HL-60 (cell line): ENCODE results near the gene MAU2.
"Not testable (repeated sequence)": the region's sequence is repeated elsewhere in the genome, so short reads cannot be mapped to it uniquely, and the experiment has no call there.

ENCODE experiments used
- DNase-seq, 2 experiments: peaks; one replicate each; pipeline ENCODE4 v3.0.0-alpha.2; 2010 to 2020; ENCODE audit warnings: low read depth in 1 of 2, low spot score in 1 of 2
- H3K27ac ChIP-seq: fragments of 250-450 bp; sonication (Bioruptor Pico); replicated peaks from 2 replicates; pipeline ENCODE4 v1.5.1; 2020; ENCODE audit warnings: mild to moderate bottlenecking, moderate library complexity
- H3K27me3 ChIP-seq: fragments of 250-450 bp; sonication (Bioruptor Pico); 2 replicates; pipeline ENCODE4 v1.5.1; 2021; ENCODE audit warnings: mild to moderate bottlenecking, moderate library complexity; ENCODE audit not compliant: insufficient read depth, poor library complexity, severe bottlenecking
- H3K4me3 ChIP-seq: replicated peaks from 2 replicates; pipeline ENCODE4 v1.5.1; 2011; ENCODE audit warnings: mild to moderate bottlenecking, control low read depth, low read length; ENCODE audit not compliant: insufficient read depth
- GABPA ChIP-seq: IDR thresholded peaks from 2 replicates; pipeline ENCODE4 v1.6.1; 2012; ENCODE audit warnings: low read depth
- POLR2AphosphoS5 ChIP-seq: IDR thresholded peaks from 2 replicates; pipeline ENCODE4 v1.6.1; 2012; ENCODE audit warnings: low read depth
- SPI1 ChIP-seq: IDR thresholded peaks from 2 replicates; pipeline ENCODE4 v1.6.1; 2012; ENCODE audit warnings: low read depth, mild to moderate bottlenecking, borderline replicate concordance
- TF ChIP-seq, protein P1 (sequence below): IDR thresholded peaks from 2 replicates; pipeline ENCODE4 v1.6.1; 2012; ENCODE audit warnings: low read depth; ENCODE audit not compliant: insufficient replicate concordance
- TF ChIP-seq, protein P2 (sequence below): IDR thresholded peaks from one replicate; pipeline ENCODE4 v1.5.1; 2011; ENCODE audit warnings: low read length, control low read depth, inconsistent platforms; ENCODE audit not compliant: insufficient read depth

MAU2 gene

DNA sequence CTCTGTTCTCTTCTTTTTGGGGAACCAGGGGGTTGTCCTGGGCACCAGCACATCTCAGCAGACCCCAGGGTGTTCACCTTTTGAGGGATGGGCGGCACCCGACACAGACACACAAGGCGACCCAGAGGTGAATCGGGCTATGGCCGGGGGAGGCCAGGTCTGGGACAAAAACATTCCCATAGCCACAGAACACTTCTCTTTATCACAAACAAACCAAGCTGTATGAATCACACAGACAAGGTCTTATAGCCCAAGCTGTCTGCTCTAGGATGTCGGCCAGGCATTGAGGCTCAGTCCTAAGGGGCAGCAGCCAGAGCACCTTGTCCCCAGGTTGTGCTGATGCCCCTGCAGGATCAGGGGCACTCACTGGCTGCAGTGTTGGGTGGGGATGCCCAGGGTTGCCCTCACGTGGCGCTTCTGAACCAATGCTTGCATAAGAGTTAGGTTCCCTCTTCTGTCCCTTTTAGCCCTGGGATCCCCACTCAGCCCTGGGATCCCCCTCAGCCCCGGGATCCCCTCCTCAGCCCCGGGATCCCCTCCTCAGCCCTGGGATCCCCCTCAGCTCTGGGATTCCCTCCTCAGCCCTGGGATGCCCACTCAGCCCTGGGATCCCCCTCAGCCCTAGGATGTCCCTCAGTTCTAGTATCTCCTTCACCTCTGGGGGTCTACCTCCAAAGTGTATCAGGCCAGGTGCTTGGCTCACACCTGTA is 26.9 kb downstream of the MAU2 start:
- Histone ChIP-seq H3K27ac (no peak overlapping the region), H3K4me3 (no peak overlapping the region), H3K27me3 (no peaks in the 10 kb centered on the region)
- TF ChIP-seq, protein P1, sequence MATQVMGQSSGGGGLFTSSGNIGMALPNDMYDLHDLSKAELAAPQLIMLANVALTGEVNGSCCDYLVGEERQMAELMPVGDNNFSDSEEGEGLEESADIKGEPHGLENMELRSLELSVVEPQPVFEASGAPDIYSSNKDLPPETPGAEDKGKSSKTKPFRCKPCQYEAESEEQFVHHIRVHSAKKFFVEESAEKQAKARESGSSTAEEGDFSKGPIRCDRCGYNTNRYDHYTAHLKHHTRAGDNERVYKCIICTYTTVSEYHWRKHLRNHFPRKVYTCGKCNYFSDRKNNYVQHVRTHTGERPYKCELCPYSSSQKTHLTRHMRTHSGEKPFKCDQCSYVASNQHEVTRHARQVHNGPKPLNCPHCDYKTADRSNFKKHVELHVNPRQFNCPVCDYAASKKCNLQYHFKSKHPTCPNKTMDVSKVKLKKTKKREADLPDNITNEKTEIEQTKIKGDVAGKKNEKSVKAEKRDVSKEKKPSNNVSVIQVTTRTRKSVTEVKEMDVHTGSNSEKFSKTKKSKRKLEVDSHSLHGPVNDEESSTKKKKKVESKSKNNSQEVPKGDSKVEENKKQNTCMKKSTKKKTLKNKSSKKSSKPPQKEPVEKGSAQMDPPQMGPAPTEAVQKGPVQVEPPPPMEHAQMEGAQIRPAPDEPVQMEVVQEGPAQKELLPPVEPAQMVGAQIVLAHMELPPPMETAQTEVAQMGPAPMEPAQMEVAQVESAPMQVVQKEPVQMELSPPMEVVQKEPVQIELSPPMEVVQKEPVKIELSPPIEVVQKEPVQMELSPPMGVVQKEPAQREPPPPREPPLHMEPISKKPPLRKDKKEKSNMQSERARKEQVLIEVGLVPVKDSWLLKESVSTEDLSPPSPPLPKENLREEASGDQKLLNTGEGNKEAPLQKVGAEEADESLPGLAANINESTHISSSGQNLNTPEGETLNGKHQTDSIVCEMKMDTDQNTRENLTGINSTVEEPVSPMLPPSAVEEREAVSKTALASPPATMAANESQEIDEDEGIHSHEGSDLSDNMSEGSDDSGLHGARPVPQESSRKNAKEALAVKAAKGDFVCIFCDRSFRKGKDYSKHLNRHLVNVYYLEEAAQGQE: no peak
- no peak for TF ChIP-seq GABPA
- DNase-seq: no peak

DNA sequence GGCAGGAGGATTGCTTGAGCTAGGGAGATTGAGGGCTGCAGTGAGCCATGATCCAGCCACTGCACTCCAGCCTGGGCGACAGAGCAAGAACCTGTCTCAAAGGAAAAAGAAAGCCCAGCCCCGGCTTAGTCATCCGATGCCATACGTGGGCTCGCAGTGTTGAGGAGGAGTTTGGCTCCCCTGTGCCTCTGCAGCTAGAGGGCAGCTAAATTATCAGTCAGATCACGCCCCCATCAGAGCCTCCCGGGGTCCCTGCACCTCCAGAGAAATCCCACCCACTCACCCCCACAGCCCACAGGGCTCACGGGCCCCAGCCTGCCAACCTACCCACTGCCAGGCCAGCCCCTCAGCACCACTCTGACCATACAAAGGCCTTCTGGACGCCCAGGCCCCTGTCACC is 27.6 kb downstream of the MAU2 start:
- Histone ChIP-seq H3K27me3 (no peaks in the 10 kb centered on the region), H3K27ac (no peak overlapping the region), H3K4me3 (no peak overlapping the region)
- no peak for DNase-seq
- no peak for TF ChIP-seq SPI1
- no peak for TF ChIP-seq POLR2AphosphoS5
- TF ChIP-seq, protein P2, sequence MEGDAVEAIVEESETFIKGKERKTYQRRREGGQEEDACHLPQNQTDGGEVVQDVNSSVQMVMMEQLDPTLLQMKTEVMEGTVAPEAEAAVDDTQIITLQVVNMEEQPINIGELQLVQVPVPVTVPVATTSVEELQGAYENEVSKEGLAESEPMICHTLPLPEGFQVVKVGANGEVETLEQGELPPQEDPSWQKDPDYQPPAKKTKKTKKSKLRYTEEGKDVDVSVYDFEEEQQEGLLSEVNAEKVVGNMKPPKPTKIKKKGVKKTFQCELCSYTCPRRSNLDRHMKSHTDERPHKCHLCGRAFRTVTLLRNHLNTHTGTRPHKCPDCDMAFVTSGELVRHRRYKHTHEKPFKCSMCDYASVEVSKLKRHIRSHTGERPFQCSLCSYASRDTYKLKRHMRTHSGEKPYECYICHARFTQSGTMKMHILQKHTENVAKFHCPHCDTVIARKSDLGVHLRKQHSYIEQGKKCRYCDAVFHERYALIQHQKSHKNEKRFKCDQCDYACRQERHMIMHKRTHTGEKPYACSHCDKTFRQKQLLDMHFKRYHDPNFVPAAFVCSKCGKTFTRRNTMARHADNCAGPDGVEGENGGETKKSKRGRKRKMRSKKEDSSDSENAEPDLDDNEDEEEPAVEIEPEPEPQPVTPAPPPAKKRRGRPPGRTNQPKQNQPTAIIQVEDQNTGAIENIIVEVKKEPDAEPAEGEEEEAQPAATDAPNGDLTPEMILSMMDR: no peak
- no peak for TF ChIP-seq GABPA
- TF ChIP-seq, protein P1: no peak

DNA sequence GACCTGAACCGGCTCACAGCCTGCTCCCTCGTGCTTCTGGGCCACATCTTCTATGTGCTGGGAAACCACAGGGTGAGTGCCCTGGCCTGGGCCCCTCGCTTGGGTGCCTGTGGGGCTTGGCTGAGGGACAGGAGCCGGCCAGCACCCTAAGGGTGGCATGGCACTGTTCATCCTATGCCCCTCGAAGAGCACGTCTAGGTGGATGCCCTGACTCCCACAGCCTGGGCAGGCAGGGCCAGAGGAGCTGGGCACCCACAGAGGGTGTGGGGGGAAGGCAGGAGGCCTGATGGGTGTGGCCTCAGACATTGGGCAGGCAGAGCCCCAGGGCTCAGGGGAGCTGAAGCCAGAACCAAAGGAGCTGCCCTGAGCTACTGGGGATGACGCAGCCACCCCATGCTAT is 28.7 kb downstream of the MAU2 start:
- Histone ChIP-seq H3K4me3 (no peak overlapping the region), H3K27me3 (no peaks in the 10 kb centered on the region), H3K27ac (no peak overlapping the region)
- DNase-seq: no peak
- no peak for TF ChIP-seq GABPA
- no peak for TF ChIP-seq SPI1
- TF ChIP-seq, protein P1: no peak
- no peak for TF ChIP-seq POLR2AphosphoS5

DNA sequence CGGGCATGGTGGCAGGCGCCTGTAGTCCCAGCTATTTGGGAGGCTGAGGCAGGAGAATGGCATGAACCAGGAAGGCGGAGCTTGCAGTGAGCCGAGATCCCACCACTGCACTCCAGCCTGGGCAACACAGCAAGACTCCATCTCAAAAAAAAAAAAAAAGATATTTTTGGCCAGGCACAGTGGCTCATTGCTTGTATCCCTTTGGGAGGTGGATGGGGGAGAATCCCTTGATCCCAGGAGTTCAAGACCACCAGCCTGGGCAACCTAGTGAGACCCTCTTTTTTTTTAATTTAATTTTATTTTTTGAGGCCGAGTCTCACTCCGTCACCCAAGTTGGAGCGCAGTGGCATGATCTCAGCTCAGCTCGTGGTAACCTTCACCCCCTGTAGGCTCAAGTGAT is 30.1 kb downstream of the MAU2 start:
- H3K4me3 ChIP-seq, DNase-seq: not testable (repeated sequence)

More for the DNA sequence above, 30.1 kb downstream of the MAU2 start:
- H3K27ac ChIP-seq, H3K27me3 ChIP-seq: not testable (repeated sequence)
